ENCODE data around the gene CHADL.
"Not testable (repeated sequence)": the region's sequence is repeated elsewhere in the genome, so short reads cannot be mapped to it uniquely, and the experiment has no call there.

CHADL gene

GRCh38 chr22:41240377-41241132 is at the start of gene CHADL:
CHADL (minus strand) TSS chr22:41240931; CDS start chr22:41240881, 50 bp downstream.
- no peak for DNase-seq (ENCODE audit: low read depth in 2 of 3, low spot score in 2 of 3)

- no peak for DNase-seq (ENCODE audit: low read depth in 2 of 3, low spot score in 2 of 3)
These were observed 48.9 kb upstream of the CHADL start for GRCh38 chr22:41289671-41290070.

- no peak for DNase-seq (ENCODE audit: low read depth in 2 of 3, low spot score in 2 of 3)
These were observed 47.7 kb upstream of the CHADL start for GRCh38 chr22:41288245-41288946.

GRCh38 chr22:41286639-41287091 is 45.9 kb upstream of the CHADL start:
- no peak for DNase-seq (ENCODE audit: low read depth in 2 of 3, low spot score in 2 of 3)

- DNase-seq (ENCODE audit: low read depth in 2 of 3, low spot score in 2 of 3), result peak; percentile 90 to 97 (median 93)
These were observed 45.3 kb upstream of the CHADL start, which contains the start of gene RANGAP1 for GRCh38 chr22:41285820-41286638. RANGAP1 (minus strand) TSS chr22:41286187; CDS start chr22:41281044, 5,143 bp downstream.

GRCh38 chr22:41285441-41285819 is 44.7 kb upstream of the CHADL start:
- DNase-seq (ENCODE audit: low read depth in 2 of 3, low spot score in 2 of 3), result peak; percentile 69 to 82 (median 78)

- no peak for DNase-seq (ENCODE audit: low read depth in 2 of 3, low spot score in 2 of 3)
These were observed 43.7 kb upstream of the CHADL start for GRCh38 chr22:41284465-41284864.

- no peak for DNase-seq (ENCODE audit: low read depth in 2 of 3, low spot score in 2 of 3)
These were observed 40.1 kb upstream of the CHADL start for GRCh38 chr22:41280854-41281253.

- DNase-seq (ENCODE audit: low read depth in 2 of 3, low spot score in 2 of 3), result no peak
These were observed 39.3 kb upstream of the CHADL start for GRCh38 chr22:41280065-41280464.

GRCh38 chr22:41274856-41275255 is 34.1 kb upstream of the CHADL start:
- DNase-seq (ENCODE audit: low read depth in 2 of 3, low spot score in 2 of 3), result no peak

- DNase-seq (ENCODE audit: low read depth in 2 of 3, low spot score in 2 of 3), result no peak
These were observed 32.4 kb upstream of the CHADL start for GRCh38 chr22:41273128-41273527.

GRCh38 chr22:41271787-41272186 is 31.1 kb upstream of the CHADL start:
- DNase-seq (ENCODE audit: low read depth in 2 of 3, low spot score in 2 of 3), result no peak

- no peak for DNase-seq (ENCODE audit: low read depth in 2 of 3, low spot score in 2 of 3)
These were observed 27.2 kb upstream of the CHADL start for GRCh38 chr22:41267958-41268357.

GRCh38 chr22:41264408-41264941 is 23.7 kb upstream of the CHADL start:
- no peak for DNase-seq (ENCODE audit: low read depth in 2 of 3, low spot score in 2 of 3)

GRCh38 chr22:41263704-41264103 is 23.0 kb upstream of the CHADL start:
- no peak for DNase-seq (ENCODE audit: low read depth in 2 of 3, low spot score in 2 of 3)

GRCh38 chr22:41262250-41262765 is 21.6 kb upstream of the CHADL start:
- DNase-seq (ENCODE audit: low read depth in 2 of 3, low spot score in 2 of 3), result no peak

- DNase-seq (ENCODE audit: low read depth in 2 of 3, low spot score in 2 of 3), result no peak
These were observed 21.0 kb upstream of the CHADL start for GRCh38 chr22:41261541-41262249.

GRCh38 chr22:41260871-41261270 is 20.1 kb upstream of the CHADL start:
- no peak for DNase-seq (ENCODE audit: low read depth in 2 of 3, low spot score in 2 of 3)

- not testable (repeated sequence) for DNase-seq (ENCODE audit: low read depth in 2 of 3, low spot score in 2 of 3)
These were observed 19.0 kb upstream of the CHADL start for GRCh38 chr22:41259756-41260155.

GRCh38 chr22:41257696-41258095 is 17.0 kb upstream of the CHADL start:
- no peak for DNase-seq (ENCODE audit: low read depth in 2 of 3, low spot score in 2 of 3)

Measured in activated CD8-positive, alpha-beta memory T cell treated with anti-CD3 and anti-CD28 coated beads for 48 hours (primary cell).